GM12891 (cell line): Measurements from ENCODE around the gene WDR45.

Experiments
- PAX5 ChIP-seq: IDR thresholded peaks from 2 replicates; pipeline ENCODE4 v1.6.1; 2011; ENCODE audit warnings: low read length, moderate library complexity, mild to moderate bottlenecking; ENCODE audit not compliant: insufficient read depth, severe bottlenecking
- POLR2A ChIP-seq: IDR thresholded peaks from 2 replicates; pipeline ENCODE4 v1.6.1; 2011; ENCODE audit warnings: low read depth, low read length, control low read depth
- POLR2AphosphoS5 ChIP-seq: IDR thresholded peaks from 2 replicates; pipeline ENCODE4 v1.6.1; 2011; ENCODE audit warnings: low read depth, low read length, control low read depth
- POU2F2 ChIP-seq: IDR thresholded peaks from 2 replicates; pipeline ENCODE4 v1.6.1; 2011; ENCODE audit warnings: low read depth, mild to moderate bottlenecking, control low read depth, low read length, moderate library complexity
- SPI1 ChIP-seq: IDR thresholded peaks from 2 replicates; pipeline ENCODE4 v1.6.1; 2011; ENCODE audit warnings: low read depth, low read length, control low read depth
- TAF1 ChIP-seq: IDR thresholded peaks from 2 replicates; pipeline ENCODE4 v1.6.1; 2011; ENCODE audit warnings: low read depth, low read length, control low read depth

DNA sequence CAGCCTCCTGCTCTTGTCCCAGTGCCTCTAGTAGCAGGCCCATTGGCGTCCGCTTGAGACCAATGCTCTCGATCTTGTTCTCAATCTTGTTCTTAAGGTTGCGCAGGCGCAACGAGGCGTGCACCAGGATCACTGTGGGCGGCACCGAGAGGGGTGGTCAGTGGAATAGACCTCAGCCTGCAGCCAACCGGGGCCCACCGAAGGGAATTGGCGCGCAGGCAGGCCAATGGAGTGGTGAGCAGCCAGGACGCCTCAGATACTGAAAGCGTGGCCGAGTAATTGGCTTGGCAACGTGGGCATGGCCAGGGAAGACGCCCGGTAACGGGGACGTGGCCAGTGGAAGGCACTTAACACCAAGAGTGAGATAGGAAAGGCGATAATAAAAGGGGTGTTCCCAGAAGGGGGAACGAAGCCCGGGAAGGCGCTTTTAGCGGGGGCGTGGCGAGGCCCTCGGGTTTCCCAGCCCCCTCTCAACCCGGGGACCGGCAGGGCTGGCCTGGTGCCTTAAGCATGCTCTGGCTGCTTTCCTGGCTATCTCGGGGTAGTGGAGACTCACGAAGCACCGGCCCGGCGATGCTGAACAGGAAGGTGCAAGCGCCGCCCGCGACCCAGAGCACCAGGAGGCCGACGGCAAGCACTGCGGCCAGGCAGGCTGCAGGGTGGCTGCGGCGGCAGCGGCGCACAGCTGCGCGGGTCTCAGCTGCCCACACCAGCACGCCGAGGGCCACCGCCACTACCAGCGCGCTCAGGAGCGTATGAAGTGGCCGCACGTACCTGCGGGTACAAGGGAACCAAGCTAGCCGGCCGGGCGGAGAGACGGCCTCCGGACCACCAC lies 7.6 kb downstream of the WDR45 start:
- TF ChIP-seq POLR2A (no peak), POLR2AphosphoS5 (no peak), TAF1 (no peak), POU2F2 (no peak), SPI1 (no peak), PAX5 (no peak)
